GM19193 (cell line): ENCODE data around the gene EFNA1.
A peak's percentile ranks its signal among the peaks of the same experiment; 100 is the strongest.

ENCODE experiments used
- POLR2A ChIP-seq: IDR thresholded peaks from 4 replicates; pipeline ENCODE4 v1.6.1; 2011; ENCODE audit not compliant: insufficient read depth, insufficient read length; ENCODE audit errors: extremely low read depth

Gene EFNA1

DNA sequence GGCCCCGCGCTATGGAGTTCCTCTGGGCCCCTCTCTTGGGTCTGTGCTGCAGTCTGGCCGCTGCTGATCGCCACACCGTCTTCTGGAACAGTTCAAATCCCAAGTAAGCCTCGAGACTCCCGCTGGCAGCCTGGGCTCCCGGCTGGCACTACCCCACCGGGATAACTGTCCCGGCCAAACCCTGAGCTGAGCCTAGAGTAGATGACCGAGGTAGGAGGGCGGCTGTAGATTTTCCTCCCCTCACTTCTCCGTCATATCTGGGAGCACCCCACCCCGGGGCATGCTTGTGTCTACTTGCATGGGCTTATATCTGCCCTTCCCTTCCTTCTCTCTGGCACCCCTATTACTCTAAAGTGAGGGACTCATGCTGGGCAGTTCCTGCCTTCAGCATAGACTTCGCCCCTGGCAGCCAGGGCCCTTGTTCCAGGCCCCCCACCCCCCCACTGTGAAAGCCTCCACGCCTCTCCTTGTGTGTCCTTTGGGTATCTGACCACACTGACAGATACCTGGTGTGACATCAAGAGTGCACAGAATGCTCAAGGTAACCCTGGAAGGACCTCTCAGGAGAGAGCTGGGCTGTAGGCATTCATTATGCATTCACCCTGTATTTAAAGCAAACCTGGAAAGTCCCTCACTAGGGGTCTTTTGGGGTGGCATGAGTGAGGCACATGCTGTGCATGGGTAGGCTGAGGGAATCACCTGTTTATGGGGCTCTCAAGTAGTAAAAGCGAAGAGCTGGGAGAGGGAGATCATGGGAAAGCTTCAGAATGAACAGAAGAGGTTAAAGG is 485 bp downstream of the EFNA1 start:
- no peak for TF ChIP-seq POLR2A

DNA sequence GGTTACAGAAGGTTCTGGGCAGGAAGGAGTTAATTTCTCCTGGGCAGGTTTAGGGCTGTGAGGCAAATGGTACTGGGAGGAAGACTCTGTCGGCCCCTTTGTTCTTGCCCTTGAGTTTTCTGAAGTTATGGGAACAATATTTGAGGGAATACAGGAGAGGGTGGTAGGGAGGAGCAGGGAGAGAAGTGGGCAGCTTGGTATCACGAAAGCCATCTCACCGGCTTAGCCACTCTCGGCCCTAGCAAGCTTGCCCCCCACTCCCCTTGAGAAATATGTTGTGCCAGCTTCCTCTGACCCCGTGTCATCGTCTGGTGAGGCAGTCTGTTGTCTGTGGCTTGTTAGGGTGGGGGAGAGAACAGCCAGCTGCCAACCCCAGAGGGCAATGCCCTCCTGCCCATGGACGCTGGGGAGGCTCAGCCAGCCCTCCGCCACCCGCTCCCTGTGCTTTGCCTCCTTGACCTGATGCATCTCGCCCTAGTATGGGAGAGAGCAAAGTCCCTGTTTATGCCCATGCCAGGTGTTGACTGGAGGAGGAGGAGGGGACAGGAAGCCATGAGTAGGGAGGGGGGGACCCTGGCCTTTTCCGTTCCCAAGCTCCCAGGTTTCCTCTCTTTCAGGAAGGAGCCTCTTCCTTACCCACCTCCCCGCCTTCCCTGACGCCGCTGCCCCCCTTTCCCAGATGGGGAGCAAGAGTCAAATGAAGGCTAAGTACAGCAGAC is 1.2 kb downstream of the EFNA1 start:
- no peak for TF ChIP-seq POLR2A

DNA sequence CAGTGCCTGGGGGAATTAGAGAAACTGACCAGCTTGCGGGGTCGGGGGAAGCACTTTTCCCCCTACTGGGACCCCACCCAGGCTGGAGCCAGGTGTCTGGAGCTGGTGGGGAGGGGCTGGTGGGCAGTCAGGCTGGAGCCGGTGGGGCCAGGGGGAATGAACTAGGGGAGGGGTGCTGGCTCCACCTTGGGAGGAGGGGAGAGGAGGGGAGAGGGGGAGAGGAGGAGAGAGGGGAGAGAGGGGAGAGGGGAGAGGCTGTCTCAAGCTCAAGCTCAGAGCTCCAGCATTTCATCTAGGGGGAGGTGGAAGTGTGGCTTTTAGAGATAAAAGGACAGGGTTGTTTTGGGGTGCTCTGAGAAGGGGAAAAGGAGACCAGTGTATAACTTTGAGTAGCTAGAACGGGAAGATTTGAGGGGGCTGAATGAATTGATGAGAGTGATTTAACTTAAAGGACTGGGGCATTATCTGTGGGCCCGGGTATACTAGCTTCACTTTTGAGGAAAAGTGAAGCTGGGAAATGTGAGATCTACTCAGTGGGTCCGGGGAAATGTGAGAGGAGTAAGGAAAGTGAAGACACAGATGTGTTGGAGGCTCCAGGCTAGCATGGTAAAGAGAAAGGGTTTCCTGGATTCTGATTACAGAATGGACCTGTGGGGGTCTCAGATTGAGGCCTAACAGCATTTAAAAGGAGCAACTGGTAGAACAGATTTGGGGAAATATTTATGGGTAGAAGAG is 2.8 kb downstream of the EFNA1 start:
- TF ChIP-seq POLR2A = no peak

- TF ChIP-seq POLR2A = no peak
These were observed 3.6 kb downstream of the EFNA1 start for GRCh38 chr1:155131285-155131684.

GRCh38 chr1:155131856-155132255 is 4.2 kb downstream of the EFNA1 start:
- no peak for TF ChIP-seq POLR2A

DNA sequence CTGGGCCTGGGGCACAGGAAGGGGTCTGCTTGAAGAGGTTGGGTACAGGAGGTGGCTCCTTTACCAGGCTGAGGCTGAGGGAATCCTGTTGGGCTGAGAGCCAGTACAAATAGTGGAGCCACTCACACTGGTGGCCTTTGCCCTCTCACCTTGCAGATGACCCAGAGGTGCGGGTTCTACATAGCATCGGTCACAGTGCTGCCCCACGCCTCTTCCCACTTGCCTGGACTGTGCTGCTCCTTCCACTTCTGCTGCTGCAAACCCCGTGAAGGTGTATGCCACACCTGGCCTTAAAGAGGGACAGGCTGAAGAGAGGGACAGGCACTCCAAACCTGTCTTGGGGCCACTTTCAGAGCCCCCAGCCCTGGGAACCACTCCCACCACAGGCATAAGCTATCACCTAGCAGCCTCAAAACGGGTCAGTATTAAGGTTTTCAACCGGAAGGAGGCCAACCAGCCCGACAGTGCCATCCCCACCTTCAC is 6.2 kb downstream of the EFNA1 start:
- no peak for TF ChIP-seq POLR2A

DNA sequence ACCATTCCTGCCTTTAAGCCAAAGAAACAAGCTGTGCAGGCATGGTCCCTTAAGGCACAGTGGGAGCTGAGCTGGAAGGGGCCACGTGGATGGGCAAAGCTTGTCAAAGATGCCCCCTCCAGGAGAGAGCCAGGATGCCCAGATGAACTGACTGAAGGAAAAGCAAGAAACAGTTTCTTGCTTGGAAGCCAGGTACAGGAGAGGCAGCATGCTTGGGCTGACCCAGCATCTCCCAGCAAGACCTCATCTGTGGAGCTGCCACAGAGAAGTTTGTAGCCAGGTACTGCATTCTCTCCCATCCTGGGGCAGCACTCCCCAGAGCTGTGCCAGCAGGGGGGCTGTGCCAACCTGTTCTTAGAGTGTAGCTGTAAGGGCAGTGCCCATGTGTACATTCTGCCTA is 6.6 kb downstream of the EFNA1 start:
- TF ChIP-seq POLR2A = no peak

- no peak for TF ChIP-seq POLR2A
These were observed 7.3 kb downstream of the EFNA1 start for GRCh38 chr1:155134880-155135414.

- peak; percentile 93 for TF ChIP-seq POLR2A
These were observed 7.8 kb downstream of the EFNA1 start, which contains the start of gene SLC50A1 for GRCh38 chr1:155135415-155136028. TSS of gene SLC50A1 (plus strand) at chr1:155135852. CDS start at chr1:155135912, 60 bp downstream.

DNA sequence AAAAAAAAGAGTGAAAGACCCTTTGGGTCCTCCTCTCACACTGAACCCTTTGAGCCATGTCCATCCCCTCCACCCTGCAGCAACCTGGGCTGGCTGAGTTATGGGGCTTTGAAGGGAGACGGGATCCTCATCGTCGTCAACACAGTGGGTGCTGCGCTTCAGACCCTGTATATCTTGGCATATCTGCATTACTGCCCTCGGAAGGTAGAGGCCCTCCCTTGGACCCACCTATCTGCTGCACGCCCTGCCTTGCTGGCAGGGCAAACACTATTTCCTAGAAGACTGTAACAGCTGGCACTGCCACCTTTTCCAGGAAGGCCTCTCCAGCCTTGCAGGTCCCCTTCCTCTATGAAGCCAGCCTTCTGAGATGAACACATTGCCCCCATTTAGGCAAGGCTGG is 9.1 kb downstream of the EFNA1 start:
- TF ChIP-seq POLR2A = no peak

- TF ChIP-seq POLR2A = no peak
These were observed 9.7 kb downstream of the EFNA1 start for GRCh38 chr1:155137154-155137949.

GRCh38 chr1:155139895-155140629 is 12.4 kb downstream of the EFNA1 start, which contains the start of gene DPM3:
TSS of gene DPM3 (minus strand) at chr1:155140531. CDS start at chr1:155140240, 291 bp downstream.
- peak; percentile 76 for TF ChIP-seq POLR2A

- TF ChIP-seq POLR2A = no peak
These were observed 12.9 kb downstream of the EFNA1 start for GRCh38 chr1:155140630-155140953.

- TF ChIP-seq POLR2A = no peak
These were observed 14.1 kb downstream of the EFNA1 start for GRCh38 chr1:155141749-155142148.

GRCh38 chr1:155145491-155145890 is 17.8 kb downstream of the EFNA1 start:
- TF ChIP-seq POLR2A = no peak
